NT2/D1 (cell line): Measurements from ENCODE around the gene PHLDB3.

Source experiments
- SUZ12 ChIP-seq: IDR thresholded peaks from 2 replicates; pipeline ENCODE4 v1.6.1; 2011; ENCODE audit not compliant: insufficient read length, insufficient read depth; ENCODE audit errors: extremely low read depth
- YY1 ChIP-seq: IDR thresholded peaks from 2 replicates; pipeline ENCODE4 v1.6.1; 2011; ENCODE audit not compliant: insufficient read length, insufficient read depth
- ZNF274 ChIP-seq: IDR thresholded peaks from 2 replicates; pipeline ENCODE4 v1.6.1; 2011; ENCODE audit warnings: mild to moderate bottlenecking, low read depth, low read length

GRCh38 chr19:43450545-43450997 is 54.0 kb downstream of the PHLDB3 start:
- TF ChIP-seq SUZ12: no peak
- no peak for TF ChIP-seq YY1
- no peak for TF ChIP-seq ZNF274
